ENCODE results near the gene UBE2J2.

DNA sequence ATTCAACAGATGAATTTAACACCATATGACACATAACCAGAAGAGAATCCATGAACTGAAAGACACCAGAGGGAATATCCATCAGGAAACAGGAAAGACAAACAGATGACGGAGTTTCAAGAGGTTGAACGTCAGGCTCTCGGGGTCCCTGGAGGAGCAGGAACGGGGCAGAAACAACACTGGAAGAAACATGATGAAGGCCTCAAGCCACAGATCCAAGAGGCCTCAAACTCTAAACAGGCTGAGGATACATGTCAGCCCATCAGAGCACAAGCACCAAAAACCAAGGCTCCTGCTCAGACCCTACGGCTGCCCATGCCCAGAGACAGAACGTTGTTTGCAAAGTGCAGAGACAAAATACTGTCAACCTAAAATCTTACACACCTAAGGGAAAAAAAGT lies 43.8 kb upstream of the UBE2J2 start:
- no peak for TF ChIP-seq NFAT5 (CRISPR knock-in tag; IDR thresholded peaks at IDR 0.05)
- no peak for TF ChIP-seq ETV5 (CRISPR knock-in tag; IDR thresholded peaks at IDR 0.05; ENCODE audit: borderline replicate concordance)
- TF ChIP-seq ARID3A (IDR thresholded peaks at IDR 0.05; ENCODE audit: low read depth, low read length) = no peak
- no peak for TF ChIP-seq CBX1 (IDR thresholded peaks at IDR 0.05; ENCODE audit: low read depth)

Measured in HepG2 (cell line).